Measurements from ENCODE around the gene STUB1.

STUB1 gene

DNA sequence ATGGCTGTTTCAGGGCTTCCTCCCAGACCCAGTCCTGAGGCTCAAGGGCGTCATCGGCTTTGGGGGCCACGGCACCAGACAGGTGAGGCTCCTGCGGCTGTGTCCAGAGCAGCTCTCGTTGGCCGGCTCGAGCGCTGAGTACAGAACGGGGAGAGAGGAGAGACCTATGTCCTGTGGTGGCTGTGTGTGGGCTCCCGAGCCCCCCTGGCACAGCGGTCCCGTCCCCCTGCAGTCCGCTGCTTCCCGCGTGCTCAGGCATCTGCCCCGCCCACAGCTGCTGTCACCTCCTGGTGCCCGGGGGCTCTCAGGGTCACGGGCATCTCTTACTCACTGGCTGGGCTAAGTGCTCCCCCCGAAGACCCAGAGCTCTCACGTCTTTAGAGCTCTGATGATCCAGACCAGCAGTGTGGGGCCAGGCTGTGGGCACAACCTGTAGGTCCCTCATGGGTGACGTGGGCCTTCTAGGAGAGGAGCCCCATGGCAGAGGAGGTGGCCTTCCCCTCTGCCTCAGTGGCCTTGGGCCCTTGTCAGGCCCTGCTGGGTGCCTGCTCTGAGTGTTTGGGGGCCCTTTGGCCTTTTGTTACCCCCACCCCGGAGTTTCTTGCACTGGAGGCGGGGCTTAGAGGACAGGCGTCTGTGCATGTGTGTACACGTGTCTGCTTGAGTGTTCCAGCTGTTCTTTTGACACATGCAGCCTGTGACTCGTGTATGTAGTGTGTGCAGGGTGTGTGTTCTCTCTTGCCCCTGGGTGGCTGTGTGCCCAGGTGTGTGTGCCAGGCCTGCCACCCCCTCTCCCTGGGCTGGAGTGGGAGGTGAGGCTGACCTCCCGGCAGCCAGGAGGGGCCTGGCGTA, 27.5 kb upstream of the STUB1 start:
- H3K27me3 ChIP-seq (ENCODE audit: control insufficient read depth, insufficient read depth, low read length): no peaks in the 10 kb centered on the region
- H3K79me2 ChIP-seq: no peaks in the 10 kb centered on the region
- H3K9me3 ChIP-seq (ENCODE audit: control insufficient read depth, low read length): no peaks in the 10 kb centered on the region
- H3K27ac ChIP-seq: no peak overlapping the region
- no peak overlapping the region for H3K4me3 ChIP-seq (ENCODE audit: low read depth, low read length)
- H3K4me1 ChIP-seq: peaks cover 12% of the 10 kb centered on the region
- no peak overlapping the region for H3K9ac ChIP-seq
- no peaks in the 10 kb centered on the region for H3K36me3 ChIP-seq (ENCODE audit: control insufficient read depth, insufficient read depth, low read length)
- TF ChIP-seq, protein P1, sequence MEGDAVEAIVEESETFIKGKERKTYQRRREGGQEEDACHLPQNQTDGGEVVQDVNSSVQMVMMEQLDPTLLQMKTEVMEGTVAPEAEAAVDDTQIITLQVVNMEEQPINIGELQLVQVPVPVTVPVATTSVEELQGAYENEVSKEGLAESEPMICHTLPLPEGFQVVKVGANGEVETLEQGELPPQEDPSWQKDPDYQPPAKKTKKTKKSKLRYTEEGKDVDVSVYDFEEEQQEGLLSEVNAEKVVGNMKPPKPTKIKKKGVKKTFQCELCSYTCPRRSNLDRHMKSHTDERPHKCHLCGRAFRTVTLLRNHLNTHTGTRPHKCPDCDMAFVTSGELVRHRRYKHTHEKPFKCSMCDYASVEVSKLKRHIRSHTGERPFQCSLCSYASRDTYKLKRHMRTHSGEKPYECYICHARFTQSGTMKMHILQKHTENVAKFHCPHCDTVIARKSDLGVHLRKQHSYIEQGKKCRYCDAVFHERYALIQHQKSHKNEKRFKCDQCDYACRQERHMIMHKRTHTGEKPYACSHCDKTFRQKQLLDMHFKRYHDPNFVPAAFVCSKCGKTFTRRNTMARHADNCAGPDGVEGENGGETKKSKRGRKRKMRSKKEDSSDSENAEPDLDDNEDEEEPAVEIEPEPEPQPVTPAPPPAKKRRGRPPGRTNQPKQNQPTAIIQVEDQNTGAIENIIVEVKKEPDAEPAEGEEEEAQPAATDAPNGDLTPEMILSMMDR (IDR thresholded peaks at IDR 0.05): no peak
- H3K4me2 ChIP-seq (ENCODE audit: low read length): no peak overlapping the region
- no peak overlapping the region for H2AFZ ChIP-seq

DNA sequence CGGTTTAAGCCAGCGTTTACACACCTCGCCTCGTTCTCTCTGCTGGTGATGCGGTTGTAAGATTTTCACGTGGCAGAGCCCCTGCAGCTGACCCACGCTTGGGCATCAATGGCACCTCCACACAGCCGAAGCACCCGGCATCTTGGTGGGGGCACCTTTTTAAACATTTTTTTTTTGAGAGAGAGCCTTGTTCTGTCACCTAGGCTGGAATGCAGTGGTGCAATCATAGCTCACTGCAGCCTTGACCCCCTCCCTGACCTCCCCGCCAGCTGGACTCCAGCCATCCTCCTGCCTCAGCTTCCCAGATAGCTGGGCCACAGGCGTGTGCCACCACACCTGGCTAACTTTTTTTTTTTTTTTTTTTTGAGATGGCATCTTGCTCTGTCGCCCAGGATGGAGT, 26.2 kb upstream of the STUB1 start:
- Histone ChIP-seq H3K36me3 (ENCODE audit: control insufficient read depth, insufficient read depth, low read length) (no peaks in the 10 kb centered on the region), H3K4me2 (ENCODE audit: low read length) (no peak overlapping the region), H3K27me3 (ENCODE audit: control insufficient read depth, insufficient read depth, low read length) (no peaks in the 10 kb centered on the region), H3K9ac (no peak overlapping the region), H3K27ac (no peak overlapping the region), H2AFZ (no peak overlapping the region), H3K9me3 (ENCODE audit: control insufficient read depth, low read length) (no peaks in the 10 kb centered on the region), H3K4me3 (ENCODE audit: low read depth, low read length) (no peak overlapping the region), H3K79me2 (no peaks in the 10 kb centered on the region), H3K4me1 (peaks cover 4% of the 10 kb centered on the region)
- TF ChIP-seq, protein P1 (IDR thresholded peaks at IDR 0.05): no peak

DNA sequence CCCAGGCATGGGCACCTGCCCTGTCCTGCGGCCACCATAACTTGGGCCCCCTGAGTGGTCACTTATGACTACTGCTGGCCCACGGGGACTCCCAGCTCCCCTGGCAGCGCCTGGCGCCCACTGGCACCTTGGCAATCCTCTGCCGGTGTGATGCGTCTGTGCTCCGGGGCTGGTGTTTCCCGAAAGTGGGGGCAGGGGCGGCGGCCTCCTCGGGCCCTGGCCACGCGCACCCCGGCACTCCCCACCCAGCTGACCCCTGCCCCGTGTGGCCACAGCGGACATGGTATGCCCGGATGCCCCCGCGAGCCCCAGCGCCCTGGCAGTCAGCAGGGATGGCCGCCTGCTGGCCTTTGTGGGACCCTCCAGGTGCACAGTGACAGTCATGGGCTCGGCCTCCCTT, 22.7 kb upstream of the STUB1 start:
- H3K36me3 ChIP-seq (ENCODE audit: control insufficient read depth, insufficient read depth, low read length): no peaks in the 10 kb centered on the region
- no peak overlapping the region for H3K4me3 ChIP-seq (ENCODE audit: low read depth, low read length)
- no peaks in the 10 kb centered on the region for H3K9me3 ChIP-seq (ENCODE audit: control insufficient read depth, low read length)
- H2AFZ ChIP-seq: no peak overlapping the region
- no peaks in the 10 kb centered on the region for H3K27me3 ChIP-seq (ENCODE audit: control insufficient read depth, insufficient read depth, low read length)
- TF ChIP-seq, protein P1 (IDR thresholded peaks at IDR 0.05): no peak
- no peaks in the 10 kb centered on the region for H3K79me2 ChIP-seq
- peaks cover 4% of the 10 kb centered on the region for H3K4me1 ChIP-seq
- no peak overlapping the region for H3K27ac ChIP-seq
- H3K4me2 ChIP-seq (ENCODE audit: low read length): no peak overlapping the region
- no peak overlapping the region for H3K9ac ChIP-seq

DNA sequence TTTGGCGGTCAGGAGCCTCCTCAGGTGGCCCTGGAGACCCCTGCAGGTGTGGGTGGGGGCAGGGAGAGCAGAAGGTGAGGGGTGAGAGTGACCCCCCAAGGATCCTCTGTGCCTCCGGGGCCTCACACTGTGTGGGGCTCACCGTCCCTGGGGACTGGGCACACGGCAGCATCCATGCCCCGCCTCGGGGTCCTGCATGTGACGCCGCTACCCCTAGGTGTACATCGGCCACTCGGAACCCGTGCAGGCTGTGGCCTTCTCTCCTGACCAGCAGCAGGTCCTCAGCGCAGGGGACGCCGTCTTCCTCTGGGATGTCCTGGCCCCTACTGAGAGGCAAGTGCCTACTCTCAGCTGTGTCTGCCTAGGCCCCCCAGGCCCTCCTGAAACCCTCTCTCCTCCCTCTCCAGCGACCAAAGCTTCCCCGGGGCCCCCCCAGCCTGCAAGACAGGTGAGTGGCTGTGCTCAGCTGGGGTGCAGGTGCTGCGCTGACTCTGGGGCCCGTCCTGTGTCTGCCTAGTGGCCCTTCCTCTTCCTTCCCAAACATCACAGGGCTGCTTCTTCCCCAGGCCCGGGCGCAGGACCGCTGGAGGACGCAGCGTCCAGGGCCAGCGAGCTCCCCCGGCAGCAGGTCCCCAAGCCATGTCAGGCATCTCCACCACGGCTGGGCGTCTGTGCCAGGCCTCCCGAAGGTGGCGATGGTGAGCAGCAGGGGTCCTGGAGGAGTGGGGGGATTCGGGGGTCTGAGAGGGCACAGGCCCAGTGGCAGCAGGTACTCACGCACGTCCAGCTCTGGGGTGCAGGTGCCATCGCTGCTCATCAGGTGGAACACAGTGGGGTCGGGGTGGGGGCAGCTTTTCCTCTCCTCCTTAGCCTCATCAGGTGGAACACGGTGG, 21.3 kb upstream of the STUB1 start:
- Histone ChIP-seq H3K4me1 (peaks cover 4% of the 10 kb centered on the region), H3K9me3 (ENCODE audit: control insufficient read depth, low read length) (no peaks in the 10 kb centered on the region), H3K27ac (no peak overlapping the region), H3K36me3 (ENCODE audit: control insufficient read depth, insufficient read depth, low read length) (no peaks in the 10 kb centered on the region), H2AFZ (no peak overlapping the region), H3K4me2 (ENCODE audit: low read length) (no peak overlapping the region), H3K79me2 (no peaks in the 10 kb centered on the region), H3K27me3 (ENCODE audit: control insufficient read depth, insufficient read depth, low read length) (no peaks in the 10 kb centered on the region), H3K9ac (no peak overlapping the region), H3K4me3 (ENCODE audit: low read depth, low read length) (no peak overlapping the region)
- TF ChIP-seq, protein P1 (IDR thresholded peaks at IDR 0.05): no peak
